Smooth muscle cell (in vitro differentiated cells): ENCODE results near the gene MPP4. TPM values are rescaled to one million over a fixed set of nuclear protein-coding genes. Genes with fewer than 3 reads are reported as not detected.
A peak's percentile ranks its signal among the peaks of the same experiment; 100 is the strongest.

ENCODE experiments used
- DNase-seq: peaks from one replicate; lab custom pipeline; 2025; ENCODE audit not compliant: unreplicated experiment; lab: John Stamatoyannopoulos, UW
- H2AFZ ChIP-seq: fragments of 200-600 bp; sonication (generic); 2 replicates; pipeline ENCODE4 v1.6.0; 2016; ENCODE audit warnings: antibody characterized with exemption, low read depth, mild to moderate bottlenecking
- H3F3A ChIP-seq: fragments of 200-600 bp; sonication (generic); 2 replicates; pipeline ENCODE4 v1.6.0; 2017; ENCODE audit warnings: antibody characterized with exemption, low read depth
- H3K27ac ChIP-seq: fragments of 200-600 bp; sonication (generic); 2 replicates; pipeline ENCODE4 v1.5.1; 2016; ENCODE audit warnings: low read depth, mild to moderate bottlenecking
- H3K27me3 ChIP-seq: fragments of 200-600 bp; sonication (generic); 2 replicates; pipeline ENCODE4 v1.6.1; 2016; ENCODE audit warnings: low read depth, mild to moderate bottlenecking
- H3K36me3 ChIP-seq: fragments of 200-600 bp; sonication (generic); 2 replicates; pipeline ENCODE4 v1.5.1; 2016; ENCODE audit warnings: low read depth
- H3K4me1 ChIP-seq: fragments of 200-600 bp; sonication (generic); 2 replicates; pipeline ENCODE4 v1.5.1; 2016; ENCODE audit warnings: low read depth
- H3K4me2 ChIP-seq: fragments of 200-600 bp; sonication (generic); 2 replicates; pipeline ENCODE4 v1.6.0; 2016; ENCODE audit warnings: mild to moderate bottlenecking
- H3K4me3 ChIP-seq: fragments of 200-600 bp; sonication (generic); 2 replicates; pipeline ENCODE4 v1.5.1; 2016; ENCODE audit warnings: mild to moderate bottlenecking
- H3K79me2 ChIP-seq: fragments of 200-600 bp; sonication (generic); 2 replicates; pipeline ENCODE4 v1.6.0; 2016; ENCODE audit warnings: low read depth, mild to moderate bottlenecking
- H3K9ac ChIP-seq: fragments of 200-600 bp; sonication (generic); 2 replicates; pipeline ENCODE4 v1.6.0; 2016; ENCODE audit warnings: low read depth
- H3K9me3 ChIP-seq: fragments of 200-600 bp; sonication (generic); replicated peaks from 2 replicates; pipeline ENCODE4 v1.5.1; 2016; ENCODE audit warnings: low read depth
- H4K20me1 ChIP-seq: fragments of 200-600 bp; sonication (generic); 2 replicates; pipeline ENCODE4 v1.6.0; 2016; ENCODE audit warnings: low read depth
- WGBS: methylation state at CpG from one replicate; pipeline ENCODE4 v1.1.7; 2016; ENCODE audit warnings: low lambda C conversion rate; 5-methylcytosine and 5-hydroxymethylcytosine counted together
- polyA plus RNA-seq: library from polyadenylated mRNA; unstranded; fragments of >200 nt; fragmentation: Nextera tagmentation; extraction: Ambion mirVana; gene quantifications from 2 replicates; pipeline ENCODE4 v1.2.1, GENCODE V29; 2016
- total RNA-seq: library from RNA; depleted of rRNA; stranded (reverse); fragments of >200 nt; gene quantifications from 2 replicates; pipeline ENCODE4 v1.2.3, GENCODE V29; 2014
- TF ChIP-seq, protein P1 (sequence below): fragments of 200-600 bp; sonication (generic); IDR thresholded peaks from 2 replicates; pipeline ENCODE4 v1.5.1; 2017; ENCODE audit warnings: borderline replicate concordance, mild to moderate bottlenecking, antibody characterized with exemption; ENCODE audit not compliant: insufficient read depth, poor library complexity, severe bottlenecking

Gene MPP4, protein sequence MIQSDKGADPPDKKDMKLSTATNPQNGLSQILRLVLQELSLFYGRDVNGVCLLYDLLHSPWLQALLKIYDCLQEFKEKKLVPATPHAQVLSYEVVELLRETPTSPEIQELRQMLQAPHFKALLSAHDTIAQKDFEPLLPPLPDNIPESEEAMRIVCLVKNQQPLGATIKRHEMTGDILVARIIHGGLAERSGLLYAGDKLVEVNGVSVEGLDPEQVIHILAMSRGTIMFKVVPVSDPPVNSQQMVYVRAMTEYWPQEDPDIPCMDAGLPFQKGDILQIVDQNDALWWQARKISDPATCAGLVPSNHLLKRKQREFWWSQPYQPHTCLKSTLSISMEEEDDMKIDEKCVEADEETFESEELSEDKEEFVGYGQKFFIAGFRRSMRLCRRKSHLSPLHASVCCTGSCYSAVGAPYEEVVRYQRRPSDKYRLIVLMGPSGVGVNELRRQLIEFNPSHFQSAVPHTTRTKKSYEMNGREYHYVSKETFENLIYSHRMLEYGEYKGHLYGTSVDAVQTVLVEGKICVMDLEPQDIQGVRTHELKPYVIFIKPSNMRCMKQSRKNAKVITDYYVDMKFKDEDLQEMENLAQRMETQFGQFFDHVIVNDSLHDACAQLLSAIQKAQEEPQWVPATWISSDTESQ
- total RNA-seq (0.90 and 1.8 TPM in 2 replicates), polyA plus RNA-seq (0.40 TPM in 1 of 2 replicates, not detected in the other)

DNA sequence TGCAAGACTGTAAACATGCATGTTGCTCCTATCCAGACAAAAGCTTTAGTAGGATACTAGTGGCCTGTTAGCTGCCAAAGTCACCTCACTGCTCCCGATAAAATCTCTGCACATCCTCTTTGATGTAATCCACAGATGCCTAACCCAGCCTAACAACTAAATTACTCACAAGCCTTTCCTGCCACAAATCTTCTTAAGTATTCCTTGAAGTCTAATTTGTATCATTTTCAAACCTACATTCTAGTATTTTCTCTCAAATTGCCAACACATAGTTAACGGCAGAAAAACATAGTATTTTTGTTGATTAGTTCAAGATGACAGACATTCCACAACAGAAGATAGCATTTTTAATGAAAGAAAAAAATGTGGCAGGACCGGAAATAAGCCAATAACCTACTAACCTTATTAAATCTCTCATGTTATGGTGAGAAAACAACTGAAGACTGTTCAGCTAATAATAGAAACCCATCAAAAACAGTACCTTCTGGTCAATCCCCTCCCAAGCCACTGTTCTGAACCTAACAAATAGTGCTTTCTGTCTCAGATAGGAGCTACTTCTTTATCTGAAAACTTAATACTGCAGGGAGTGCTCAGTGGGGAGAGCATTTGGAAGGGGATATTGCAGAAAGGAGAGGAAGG lies at the start of gene MPP4:
MPP4 (minus strand) TSS at position 57 of the 639 bp plus-strand sequence. CDS start 4,690 bp downstream, outside the sequence.
- 2% methylated on average over 3 of the region's 3 CpGs for WGBS
- H3K27ac ChIP-seq, result peak within 1 kb of the TSS; percentile 89
- no peaks in the 10 kb centered on the region for H3K9me3 ChIP-seq
- no peak within 1 kb of the TSS for H2AFZ ChIP-seq
- no peaks in the 10 kb centered on the region for H4K20me1 ChIP-seq
- H3K4me1 ChIP-seq, result peaks cover 19% of the 10 kb centered on the region
- peak within 1 kb of the TSS; percentile 63 for H3K4me2 ChIP-seq
- H3K36me3 ChIP-seq, result no peaks in the 10 kb centered on the region
- no peaks in the 10 kb centered on the region for H3K27me3 ChIP-seq
- H3K79me2 ChIP-seq, result no peaks in the 10 kb centered on the region
- H3F3A ChIP-seq, result peaks cover 28% of the 10 kb centered on the region
- no peak for DNase-seq
- no peak within 1 kb of the TSS for H3K4me3 ChIP-seq
- TF ChIP-seq, protein P1, sequence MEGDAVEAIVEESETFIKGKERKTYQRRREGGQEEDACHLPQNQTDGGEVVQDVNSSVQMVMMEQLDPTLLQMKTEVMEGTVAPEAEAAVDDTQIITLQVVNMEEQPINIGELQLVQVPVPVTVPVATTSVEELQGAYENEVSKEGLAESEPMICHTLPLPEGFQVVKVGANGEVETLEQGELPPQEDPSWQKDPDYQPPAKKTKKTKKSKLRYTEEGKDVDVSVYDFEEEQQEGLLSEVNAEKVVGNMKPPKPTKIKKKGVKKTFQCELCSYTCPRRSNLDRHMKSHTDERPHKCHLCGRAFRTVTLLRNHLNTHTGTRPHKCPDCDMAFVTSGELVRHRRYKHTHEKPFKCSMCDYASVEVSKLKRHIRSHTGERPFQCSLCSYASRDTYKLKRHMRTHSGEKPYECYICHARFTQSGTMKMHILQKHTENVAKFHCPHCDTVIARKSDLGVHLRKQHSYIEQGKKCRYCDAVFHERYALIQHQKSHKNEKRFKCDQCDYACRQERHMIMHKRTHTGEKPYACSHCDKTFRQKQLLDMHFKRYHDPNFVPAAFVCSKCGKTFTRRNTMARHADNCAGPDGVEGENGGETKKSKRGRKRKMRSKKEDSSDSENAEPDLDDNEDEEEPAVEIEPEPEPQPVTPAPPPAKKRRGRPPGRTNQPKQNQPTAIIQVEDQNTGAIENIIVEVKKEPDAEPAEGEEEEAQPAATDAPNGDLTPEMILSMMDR, result no peak
- H3K9ac ChIP-seq, result peak within 1 kb of the TSS; percentile 45

DNA sequence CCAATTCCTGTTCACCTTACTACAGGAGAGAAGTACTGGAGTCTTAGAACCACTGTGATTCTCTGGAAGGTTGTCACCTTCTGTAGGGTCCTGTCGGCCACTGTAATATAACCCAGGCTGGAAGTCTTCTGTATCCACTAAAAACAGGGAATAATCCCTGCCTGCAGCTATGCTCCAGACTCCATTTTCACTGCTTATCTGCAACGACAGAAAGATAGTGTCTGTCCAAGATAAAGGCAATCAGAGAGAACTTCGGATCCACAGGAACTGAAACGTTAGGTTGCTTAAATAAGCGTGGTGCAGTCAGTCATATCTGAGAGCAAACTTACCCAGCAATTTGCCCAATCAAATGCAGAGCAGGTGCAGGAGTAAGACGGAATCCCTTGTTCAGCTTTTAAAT lies 48.1 kb upstream of the MPP4 start:
- H2AFZ ChIP-seq, result no peak overlapping the region
- H3K27me3 ChIP-seq, result no peaks in the 10 kb centered on the region
- no peaks in the 10 kb centered on the region for H3K4me1 ChIP-seq
- DNase-seq, result no peak
- peaks cover 27% of the 10 kb centered on the region for H3K36me3 ChIP-seq
- TF ChIP-seq, protein P1, result no peak
- H3K9me3 ChIP-seq, result no peaks in the 10 kb centered on the region
- no peak overlapping the region for H3K4me2 ChIP-seq
- no peak overlapping the region for H3K27ac ChIP-seq
- WGBS, result 64% methylated on average over 6 of the region's 6 CpGs
- H3K4me3 ChIP-seq, result no peak overlapping the region
- H3F3A ChIP-seq, result no peaks in the 10 kb centered on the region
- H3K9ac ChIP-seq, result no peak overlapping the region
- H4K20me1 ChIP-seq, result no peaks in the 10 kb centered on the region
- no peaks in the 10 kb centered on the region for H3K79me2 ChIP-seq

DNA sequence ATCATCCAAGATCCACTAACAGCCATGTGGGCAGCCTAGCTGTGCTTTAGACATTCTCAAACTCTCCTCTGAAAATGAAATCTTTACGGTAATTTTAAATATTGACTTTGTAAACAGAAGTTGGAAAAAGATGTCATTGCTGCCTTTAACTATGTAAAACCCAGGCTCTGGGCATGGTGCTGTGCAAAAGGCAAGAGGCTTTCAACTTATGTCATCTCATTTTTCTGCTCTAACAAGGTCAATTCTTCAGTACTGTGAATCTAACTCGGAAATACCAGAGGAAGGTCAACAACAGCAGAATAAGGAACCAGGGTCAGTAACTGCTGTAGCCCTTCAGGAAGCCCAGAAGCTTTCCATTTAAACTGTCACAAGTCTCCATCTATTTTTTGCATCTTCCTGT lies 37.0 kb upstream of the MPP4 start:
- H3K4me2 ChIP-seq, result no peak overlapping the region
- no peaks in the 10 kb centered on the region for H3F3A ChIP-seq
- no peak for DNase-seq
- no peak overlapping the region for H3K27ac ChIP-seq
- TF ChIP-seq, protein P1, result no peak
- H3K79me2 ChIP-seq, result no peaks in the 10 kb centered on the region
- peaks cover 11% of the 10 kb centered on the region for H3K9me3 ChIP-seq
- H4K20me1 ChIP-seq, result no peaks in the 10 kb centered on the region
- H3K27me3 ChIP-seq, result no peaks in the 10 kb centered on the region
- H3K36me3 ChIP-seq, result peaks cover 48% of the 10 kb centered on the region
- no peak overlapping the region for H3K9ac ChIP-seq
- H3K4me1 ChIP-seq, result no peaks in the 10 kb centered on the region
- H3K4me3 ChIP-seq, result no peak overlapping the region
- WGBS, result 95% methylated on average over 2 of the region's 2 CpGs
- H2AFZ ChIP-seq, result no peak overlapping the region
